GM23338 (cell line): Measurements from ENCODE around the gene PAM. TPM values are rescaled to one million over a fixed set of nuclear protein-coding genes. Genes with fewer than 3 reads are reported as not detected.
A peak's percentile ranks its signal among the peaks of the same experiment; 100 is the strongest.

Source experiments
- ATAC-seq: fragments of 200-7000 bp; cut with Tn5 transposase; 3 replicates; pipeline ENCODE4 v1.9.1; 2020
- DNase-seq: peaks from one replicate; pipeline ENCODE4 v3.0.0-alpha.2; 2015; ENCODE audit warnings: low spot score
- H2AFZ ChIP-seq: fragments of 200-600 bp; sonication (generic); 2 replicates; pipeline ENCODE4 v1.8.0; 2016; ENCODE audit warnings: antibody characterized with exemption, mild to moderate bottlenecking, moderate library complexity
- H3F3A ChIP-seq: fragments of 200-600 bp; sonication (generic); replicated peaks from 2 replicates; pipeline ENCODE4 v1.8.0; 2017; ENCODE audit warnings: antibody characterized with exemption, mixed run types, low read depth
- H3K27ac ChIP-seq: fragments of 200-600 bp; sonication (generic); 2 replicates; pipeline ENCODE4 v1.6.1; 2016; ENCODE audit warnings: low read depth
- H3K27me3 ChIP-seq: fragments of 200-600 bp; sonication (generic); 2 replicates; pipeline ENCODE4 v1.8.0; 2016; ENCODE audit warnings: mild to moderate bottlenecking, mixed run types, moderate library complexity; ENCODE audit not compliant: insufficient read depth
- H3K36me3 ChIP-seq: fragments of 200-600 bp; sonication (generic); 2 replicates; pipeline ENCODE4 v1.8.0; 2016; ENCODE audit warnings: mild to moderate bottlenecking; ENCODE audit not compliant: insufficient read depth
- H3K4me1 ChIP-seq: fragments of 200-600 bp; sonication (generic); 2 replicates; pipeline ENCODE4 v1.8.0; 2016; ENCODE audit warnings: mild to moderate bottlenecking, moderate library complexity; ENCODE audit not compliant: insufficient read depth
- H3K4me2 ChIP-seq: fragments of 200-600 bp; sonication (generic); 2 replicates; pipeline ENCODE4 v1.7.1; 2017; ENCODE audit warnings: mixed run types
- H3K4me3 ChIP-seq: fragments of 200-600 bp; sonication (generic); 2 replicates; pipeline ENCODE4 v1.6.1; 2016; ENCODE audit warnings: mixed run types
- H3K79me2 ChIP-seq: fragments of 200-600 bp; sonication (generic); replicated peaks from 2 replicates; pipeline ENCODE4 v1.8.0; 2017; ENCODE audit warnings: mild to moderate bottlenecking; ENCODE audit not compliant: insufficient read depth
- H3K9me2 ChIP-seq: fragments of 200-600 bp; sonication (generic); 2 replicates; pipeline ENCODE4 v1.8.0; 2017; ENCODE audit not compliant: insufficient read depth
- H4K20me1 ChIP-seq: fragments of 200-600 bp; sonication (generic); replicated peaks from 2 replicates; pipeline ENCODE4 v1.8.0; 2017; ENCODE audit warnings: mild to moderate bottlenecking; ENCODE audit not compliant: insufficient read depth
- H3K27ac Mint-ChIP-seq: 2 replicates; pipeline ENCODE4 v1.8.0; 2020; ENCODE audit warnings: inconsistent platforms, mild to moderate bottlenecking, moderate library complexity, mixed read lengths
- H3K27me3 Mint-ChIP-seq: 3 replicates; pipeline ENCODE4 v1.8.0; 2022; ENCODE audit warnings: low read depth, mild to moderate bottlenecking, moderate library complexity, mixed read lengths, inconsistent platforms; ENCODE audit not compliant: insufficient read depth, poor library complexity
- H3K36me3 Mint-ChIP-seq: 3 replicates; pipeline ENCODE4 v1.8.0; 2021; ENCODE audit warnings: low read depth, mild to moderate bottlenecking, inconsistent platforms, moderate library complexity, mixed read lengths
- H3K4me1 Mint-ChIP-seq: 3 replicates; pipeline ENCODE4 v1.8.0; 2020; ENCODE audit warnings: mild to moderate bottlenecking, inconsistent platforms, mixed read lengths
- H3K4me3 Mint-ChIP-seq: 3 replicates; pipeline ENCODE4 v1.8.0; 2021; ENCODE audit warnings: moderate library complexity, mild to moderate bottlenecking, inconsistent platforms, mixed read lengths
- H3K9me3 Mint-ChIP-seq: 3 replicates; pipeline ENCODE4 v1.8.0; 2020; ENCODE audit warnings: moderate library complexity, mild to moderate bottlenecking, inconsistent platforms, mixed read lengths
- CREB1 ChIP-seq: fragments of 250-450 bp; sonication (Bioruptor Pico); IDR thresholded peaks from 2 replicates; pipeline ENCODE4 v1.5.0; 2020; ENCODE audit warnings: low read depth, mild to moderate bottlenecking, moderate library complexity
- EZH2 ChIP-seq: fragments of 200-600 bp; sonication (generic); IDR thresholded peaks from one replicate; pipeline ENCODE4 v1.8.0; 2017; ENCODE audit warnings: antibody characterized with exemption, mild to moderate bottlenecking, low read depth; ENCODE audit not compliant: unreplicated experiment
- EZH2phosphoT487 ChIP-seq: fragments of 200-600 bp; sonication (generic); IDR thresholded peaks from one replicate; pipeline ENCODE4 v1.8.1; 2018; ENCODE audit warnings: antibody characterized with exemption; ENCODE audit not compliant: unreplicated experiment
- JUNB ChIP-seq: IDR thresholded peaks from one replicate; pipeline ENCODE4 v1.6.1; 2016; ENCODE audit warnings: antibody characterized with exemption; ENCODE audit not compliant: unreplicated experiment
- NANOG ChIP-seq: IDR thresholded peaks from 2 replicates; pipeline ENCODE4 v1.6.1; 2016; ENCODE audit warnings: antibody characterized with exemption, borderline replicate concordance
- POLR2AphosphoS5 ChIP-seq: IDR thresholded peaks from 2 replicates; pipeline ENCODE4 v1.6.1; 2016; ENCODE audit warnings: antibody characterized with exemption, low read depth
- STAT1 ChIP-seq: IDR thresholded peaks from one replicate; pipeline ENCODE4 v1.6.1; 2016; ENCODE audit warnings: antibody characterized with exemption; ENCODE audit not compliant: unreplicated experiment
- ZNF114 ChIP-seq: fragments of 250-450 bp; sonication (Bioruptor Pico); IDR thresholded peaks from 2 replicates; pipeline ENCODE4 v1.5.0; 2020; ENCODE audit warnings: mild to moderate bottlenecking, moderate library complexity
- ZNF331 ChIP-seq: fragments of 250-450 bp; sonication (Bioruptor Pico); IDR thresholded peaks from 2 replicates; pipeline ENCODE4 v1.5.0; 2020; ENCODE audit warnings: low read depth, mild to moderate bottlenecking, moderate library complexity
- ZNF462 ChIP-seq: fragments of 250-450 bp; sonication (Bioruptor Pico); IDR thresholded peaks from 2 replicates; pipeline ENCODE4 v1.5.0; 2020; ENCODE audit warnings: mild to moderate bottlenecking, moderate library complexity
- polyA plus RNA-seq: library from polyadenylated mRNA; unstranded; fragments of >200 nt; fragmentation: Nextera tagmentation; extraction: Ambion mirVana; gene quantifications from 2 replicates; pipeline ENCODE4 v1.2.1, GENCODE V29; 2016
- total RNA-seq: library from RNA; depleted of rRNA; stranded (reverse); fragments of >200 nt; shearing (Covaris generic); gene quantifications from 2 replicates; pipeline ENCODE4 v1.2.3, GENCODE V29; 2014
- TF ChIP-seq, protein P1 (sequence below): IDR thresholded peaks from 2 replicates; pipeline ENCODE4 v1.6.1; 2016; ENCODE audit warnings: antibody characterized with exemption
- TF ChIP-seq, protein P2 (sequence below), 2 experiments: fragments of 200-600 bp in 1 of 2; sonication (generic) in 1 of 2; conservative IDR thresholded peaks; 2 replicates each; pipeline versions ENCODE4 v1.5.1 to v1.6.1; 2016 to 2017; ENCODE audit warnings: antibody characterized with exemption in 2 of 2, low read depth in 2 of 2, mild to moderate bottlenecking in 2 of 2, moderate library complexity in 1 of 2
- TF ChIP-seq, protein P3 (sequence below): IDR thresholded peaks from one replicate; pipeline ENCODE4 v1.6.1; 2018; ENCODE audit warnings: antibody characterized with exemption; ENCODE audit not compliant: unreplicated experiment

The PAM gene
- total and polyA plus RNA-seq, 2 experiments from 2014 or later, result 33.9 to 79.4 TPM

DNA sequence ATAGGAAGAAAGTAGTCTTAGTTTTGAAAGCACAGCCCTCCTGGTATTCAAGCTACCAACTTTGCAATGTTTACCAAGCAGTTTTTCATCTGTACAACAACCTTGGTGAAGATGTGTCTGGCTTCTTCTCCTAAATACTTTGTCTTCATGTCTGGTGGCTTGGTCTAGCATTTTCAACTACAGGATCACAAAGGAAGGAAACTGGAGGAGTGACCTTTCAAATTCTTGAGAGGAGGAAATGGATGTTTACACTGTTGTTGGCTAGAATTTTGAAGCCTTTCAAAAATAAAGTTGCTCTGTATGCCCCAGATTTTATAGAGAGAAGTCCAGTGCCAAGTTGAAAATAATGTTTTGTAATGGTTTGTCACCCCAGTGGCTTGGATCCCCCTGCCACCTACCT, 16.3 kb downstream of the PAM start:
- DNase-seq (no peak), ATAC-seq (no peak)
- H3K79me2 ChIP-seq, result peaks cover 87% of the 10 kb centered on the region
- TF ChIP-seq ZNF331 (CRISPR knock-in tag) (no peak), POLR2AphosphoS5 (no peak), STAT1 (no peak), ZNF462 (CRISPR knock-in tag) (no peak), JUNB (no peak), ZNF114 (CRISPR knock-in tag) (no peak), CREB1 (CRISPR knock-in tag) (no peak), NANOG (no peak), EZH2 (no peak), EZH2phosphoT487 (no peak)
- TF ChIP-seq, protein P1, sequence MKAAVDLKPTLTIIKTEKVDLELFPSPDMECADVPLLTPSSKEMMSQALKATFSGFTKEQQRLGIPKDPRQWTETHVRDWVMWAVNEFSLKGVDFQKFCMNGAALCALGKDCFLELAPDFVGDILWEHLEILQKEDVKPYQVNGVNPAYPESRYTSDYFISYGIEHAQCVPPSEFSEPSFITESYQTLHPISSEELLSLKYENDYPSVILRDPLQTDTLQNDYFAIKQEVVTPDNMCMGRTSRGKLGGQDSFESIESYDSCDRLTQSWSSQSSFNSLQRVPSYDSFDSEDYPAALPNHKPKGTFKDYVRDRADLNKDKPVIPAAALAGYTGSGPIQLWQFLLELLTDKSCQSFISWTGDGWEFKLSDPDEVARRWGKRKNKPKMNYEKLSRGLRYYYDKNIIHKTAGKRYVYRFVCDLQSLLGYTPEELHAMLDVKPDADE, result no peak
- TF ChIP-seq, protein P2, sequence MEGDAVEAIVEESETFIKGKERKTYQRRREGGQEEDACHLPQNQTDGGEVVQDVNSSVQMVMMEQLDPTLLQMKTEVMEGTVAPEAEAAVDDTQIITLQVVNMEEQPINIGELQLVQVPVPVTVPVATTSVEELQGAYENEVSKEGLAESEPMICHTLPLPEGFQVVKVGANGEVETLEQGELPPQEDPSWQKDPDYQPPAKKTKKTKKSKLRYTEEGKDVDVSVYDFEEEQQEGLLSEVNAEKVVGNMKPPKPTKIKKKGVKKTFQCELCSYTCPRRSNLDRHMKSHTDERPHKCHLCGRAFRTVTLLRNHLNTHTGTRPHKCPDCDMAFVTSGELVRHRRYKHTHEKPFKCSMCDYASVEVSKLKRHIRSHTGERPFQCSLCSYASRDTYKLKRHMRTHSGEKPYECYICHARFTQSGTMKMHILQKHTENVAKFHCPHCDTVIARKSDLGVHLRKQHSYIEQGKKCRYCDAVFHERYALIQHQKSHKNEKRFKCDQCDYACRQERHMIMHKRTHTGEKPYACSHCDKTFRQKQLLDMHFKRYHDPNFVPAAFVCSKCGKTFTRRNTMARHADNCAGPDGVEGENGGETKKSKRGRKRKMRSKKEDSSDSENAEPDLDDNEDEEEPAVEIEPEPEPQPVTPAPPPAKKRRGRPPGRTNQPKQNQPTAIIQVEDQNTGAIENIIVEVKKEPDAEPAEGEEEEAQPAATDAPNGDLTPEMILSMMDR (conservative IDR thresholded peaks at IDR 0.05; ENCODE audit: low read depth in 2 of 2), result no peak
- TF ChIP-seq, protein P3, sequence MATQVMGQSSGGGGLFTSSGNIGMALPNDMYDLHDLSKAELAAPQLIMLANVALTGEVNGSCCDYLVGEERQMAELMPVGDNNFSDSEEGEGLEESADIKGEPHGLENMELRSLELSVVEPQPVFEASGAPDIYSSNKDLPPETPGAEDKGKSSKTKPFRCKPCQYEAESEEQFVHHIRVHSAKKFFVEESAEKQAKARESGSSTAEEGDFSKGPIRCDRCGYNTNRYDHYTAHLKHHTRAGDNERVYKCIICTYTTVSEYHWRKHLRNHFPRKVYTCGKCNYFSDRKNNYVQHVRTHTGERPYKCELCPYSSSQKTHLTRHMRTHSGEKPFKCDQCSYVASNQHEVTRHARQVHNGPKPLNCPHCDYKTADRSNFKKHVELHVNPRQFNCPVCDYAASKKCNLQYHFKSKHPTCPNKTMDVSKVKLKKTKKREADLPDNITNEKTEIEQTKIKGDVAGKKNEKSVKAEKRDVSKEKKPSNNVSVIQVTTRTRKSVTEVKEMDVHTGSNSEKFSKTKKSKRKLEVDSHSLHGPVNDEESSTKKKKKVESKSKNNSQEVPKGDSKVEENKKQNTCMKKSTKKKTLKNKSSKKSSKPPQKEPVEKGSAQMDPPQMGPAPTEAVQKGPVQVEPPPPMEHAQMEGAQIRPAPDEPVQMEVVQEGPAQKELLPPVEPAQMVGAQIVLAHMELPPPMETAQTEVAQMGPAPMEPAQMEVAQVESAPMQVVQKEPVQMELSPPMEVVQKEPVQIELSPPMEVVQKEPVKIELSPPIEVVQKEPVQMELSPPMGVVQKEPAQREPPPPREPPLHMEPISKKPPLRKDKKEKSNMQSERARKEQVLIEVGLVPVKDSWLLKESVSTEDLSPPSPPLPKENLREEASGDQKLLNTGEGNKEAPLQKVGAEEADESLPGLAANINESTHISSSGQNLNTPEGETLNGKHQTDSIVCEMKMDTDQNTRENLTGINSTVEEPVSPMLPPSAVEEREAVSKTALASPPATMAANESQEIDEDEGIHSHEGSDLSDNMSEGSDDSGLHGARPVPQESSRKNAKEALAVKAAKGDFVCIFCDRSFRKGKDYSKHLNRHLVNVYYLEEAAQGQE, result no peak
- Mint-ChIP-seq H3K4me1 (peaks cover 6% of the 10 kb centered on the region), H3K27ac (peak overlapping the region; percentile 12; the same call in 1 of the 2 replicates), H3K9me3 (0 out of 3 replicates have a peak, but pooled peaks cover 3% of the 10 kb centered on the region), H3K36me3 (no peaks in the 10 kb centered on the region), H3K27me3 (no peaks in the 10 kb centered on the region), H3K4me3 (no peak overlapping the region)
- H3K27me3 ChIP-seq, result no peaks in the 10 kb centered on the region
- no peak overlapping the region; the same call in 1 of the 2 replicates for H3K4me3 ChIP-seq
- H2AFZ ChIP-seq, result no peak overlapping the region
- H3F3A ChIP-seq, result no peaks in the 10 kb centered on the region
- no peaks in the 10 kb centered on the region for H3K36me3 ChIP-seq
- no peaks in the 10 kb centered on the region for H4K20me1 ChIP-seq
- peak overlapping the region; percentile 50 for H3K4me2 ChIP-seq
- no peak overlapping the region for H3K27ac ChIP-seq
- no peaks in the 10 kb centered on the region for H3K9me2 ChIP-seq
- H3K4me1 ChIP-seq, result peaks cover 33% of the 10 kb centered on the region
